Esophagus squamous epithelium (tissue), 5 donors: ENCODE measurements around the gene NEDD4L. TPM values are rescaled to one million over a fixed set of nuclear protein-coding genes. Genes with fewer than 3 reads are reported as not detected.

Experiments used
- DNase-seq: peaks from one replicate; lab custom pipeline; 2025; lab: John Stamatoyannopoulos, UW
- H3K27ac ChIP-seq, 4 donors: fragments of 200-600 bp; sonication (generic); one replicate each; pipeline ENCODE4 v1.5.1; 2016 to 2019; ENCODE audit warnings: mild to moderate bottlenecking in 1 of 4
- H3K27me3 ChIP-seq, 4 donors: fragments of 200-600 bp; sonication (generic); 1 replicate in 3 of 4; 2 replicates in 1 of 4; pipeline versions ENCODE4 v1.5.1 to v1.6.0; 2017 to 2021; ENCODE audit warnings: antibody characterized with exemption in 1 of 4
- H3K36me3 ChIP-seq, 3 donors: fragments of 200-600 bp; sonication (generic); one replicate each; pipeline ENCODE4 v1.5.1; 2016 to 2019
- H3K4me1 ChIP-seq, 3 donors: fragments of 200-600 bp; sonication (generic); one replicate each; pipeline ENCODE4 v1.5.1; 2017 to 2019
- H3K4me3 ChIP-seq, 4 donors: fragments of 200-600 bp; sonication (generic); 1 replicate in 3 of 4; 2 replicates in 1 of 4; pipeline ENCODE4 v1.5.1; 2016 to 2019; ENCODE audit warnings: mild to moderate bottlenecking in 2 of 4, moderate library complexity in 1 of 4
- H3K9me3 ChIP-seq, 3 donors: fragments of 200-600 bp; sonication (generic); one replicate each; pipeline ENCODE4 v1.5.1; 2016 to 2019
- CTCF ChIP-seq, 6 experiments: fragments of 450-650 bp in 4 of 6; fragments of 200-600 bp in 2 of 6; sonication (generic) in 2 of 6; IDR thresholded peaks; one replicate each; pipeline ENCODE4 v1.5.1; 2016 to 2019; ENCODE audit warnings: antibody characterized with exemption in 6 of 6, mild to moderate bottlenecking in 4 of 6, moderate library complexity in 4 of 6
- POLR2A ChIP-seq, 4 donors: fragments of 450-650 bp; IDR thresholded peaks; one replicate each; pipeline ENCODE4 v1.6.1; 2017; ENCODE audit warnings: antibody characterized with exemption in 4 of 4, mild to moderate bottlenecking in 4 of 4, moderate library complexity in 3 of 4
- WGBS, 2 donors: methylation state at CpG; one replicate each; pipeline ENCODE4 v1.1.5; 2018; 5-methylcytosine and 5-hydroxymethylcytosine counted together
- intact Hi-C: fragments of 100-400 bp; cut with DNase I; formaldehyde crosslinking; loops from one replicate; pipeline ENCODE4 v1.15.0; 2022
- total RNA-seq, 4 donors: library from RNA; depleted of rRNA; stranded (reverse); fragments of >200 nt; gene quantifications; one replicate each; pipeline ENCODE4 v1.1.0, GENCODE V29; 2016
- donor health status: DM: yes; HTN: yes; CAD: no.

Gene NEDD4L
- total RNA-seq, 4 donors from 2014 or later, result 17.0 to 27.6 (median 21.9) TPM

- no peak overlapping the region for H3K4me3 ChIP-seq
- intact Hi-C loops, result no loop called here
Observed at GRCh38 chr18:58150772-58151171, 106.7 kb downstream of the NEDD4L start.

GRCh38 chr18:58152216-58152615 lies 108.2 kb downstream of the NEDD4L start:
- no peak overlapping the region for H3K27ac ChIP-seq
- no peak overlapping the region for H3K4me3 ChIP-seq
- intact Hi-C loops, result no loop called here
- H3K9me3 ChIP-seq, result no peaks in the 10 kb centered on the region
- no peaks in the 10 kb centered on the region for H3K27me3 ChIP-seq
- TF ChIP-seq POLR2A (IDR thresholded peaks at IDR 0.05) (no peak), CTCF (IDR thresholded peaks at IDR 0.05) (no peak)
- H3K4me1 ChIP-seq, result no peaks in the 10 kb centered on the region
- 93 to 94% methylated on average over 3 of the region's 3 CpGs for WGBS, 2 donors
- no peaks in the 10 kb centered on the region for H3K36me3 ChIP-seq
- no peak for DNase-seq

More at GRCh38 chr18:58150772-58151171, 106.7 kb downstream of the NEDD4L start:
- DNase-seq, result no peak
- H3K9me3 ChIP-seq, result no peaks in the 10 kb centered on the region
- TF ChIP-seq POLR2A (IDR thresholded peaks at IDR 0.05), result no peak
- TF ChIP-seq CTCF (IDR thresholded peaks at IDR 0.05), result no peak
- no peaks in the 10 kb centered on the region for H3K27me3 ChIP-seq
- no peaks in the 10 kb centered on the region for H3K36me3 ChIP-seq
- H3K4me1 ChIP-seq, result no peaks in the 10 kb centered on the region
- no peak overlapping the region for H3K27ac ChIP-seq
- 81 to 93% methylated on average over 4 of the region's 4 CpGs for WGBS, 2 donors

- Histone ChIP-seq H3K4me3 (no peak overlapping the region), H3K4me1 (no peaks in the 10 kb centered on the region), H3K36me3 (no peaks in the 10 kb centered on the region), H3K27ac (no peak overlapping the region), H3K9me3 (no peaks in the 10 kb centered on the region), H3K27me3 (no peaks in the 10 kb centered on the region)
- WGBS, 2 donors, result 60 to 80% methylated on average over 3 of the region's 3 CpGs
- no peak for DNase-seq
- TF ChIP-seq POLR2A (IDR thresholded peaks at IDR 0.05) (no peak), CTCF (IDR thresholded peaks at IDR 0.05) (no peak)
- intact Hi-C loops, result no loop called here
Observed at GRCh38 chr18:58152891-58153290, 108.9 kb downstream of the NEDD4L start.

- WGBS, 2 donors, result 78 to 91% methylated on average over 9 of the region's 9 CpGs
- no peak for DNase-seq
- no peak for TF ChIP-seq POLR2A (IDR thresholded peaks at IDR 0.05)
- no peak for TF ChIP-seq CTCF (IDR thresholded peaks at IDR 0.05)
- no peak overlapping the region for H3K27ac ChIP-seq
- H3K4me3 ChIP-seq, result no peak overlapping the region
- H3K36me3 ChIP-seq, result no peaks in the 10 kb centered on the region
- H3K9me3 ChIP-seq, result no peaks in the 10 kb centered on the region
- H3K27me3 ChIP-seq, result no peaks in the 10 kb centered on the region
- no peaks in the 10 kb centered on the region for H3K4me1 ChIP-seq
- intact Hi-C loops, result no loop called here
Observed at GRCh38 chr18:58156516-58156915, 112.5 kb downstream of the NEDD4L start.

- no peak for DNase-seq
- Histone ChIP-seq H3K9me3 (no peaks in the 10 kb centered on the region), H3K27me3 (no peaks in the 10 kb centered on the region), H3K4me3 (no peak overlapping the region), H3K27ac (no peak overlapping the region), H3K36me3 (no peaks in the 10 kb centered on the region), H3K4me1 (no peaks in the 10 kb centered on the region)
- intact Hi-C loops, result no loop called here
- 89 to 93% methylated on average over 3 of the region's 3 CpGs for WGBS, 2 donors
- TF ChIP-seq CTCF (IDR thresholded peaks at IDR 0.05) (no peak), POLR2A (IDR thresholded peaks at IDR 0.05) (no peak)
Observed at GRCh38 chr18:58157237-58157636, 113.2 kb downstream of the NEDD4L start.
